ENCODE results near the gene ATP9B.

- TF ChIP-seq CTCF (IDR thresholded peaks at IDR 0.05) (no peak), ZFX (IDR thresholded peaks at IDR 0.05; ENCODE audit: borderline replicate concordance) (no peak)
These were observed 278.9 kb downstream of the ATP9B start for GRCh38 chr18:79348066-79348465.
